A673 (cell line): ENCODE results near the gene CTSD.

Experiments used
- CTCF ChIP-seq: fragments of 300-800, 200-600 bp; sonication (generic); conservative IDR thresholded peaks from 2 replicates; pipeline ENCODE4 v1.5.1; 2017; ENCODE audit warnings: low read depth, mild to moderate bottlenecking, antibody characterized with exemption, low read length, moderate library complexity, mixed read lengths
- EZH2 ChIP-seq: fragments of 200-600 bp; sonication (generic); IDR thresholded peaks from 2 replicates; pipeline ENCODE4 v1.6.1; 2017; ENCODE audit warnings: borderline replicate concordance, low read depth, mild to moderate bottlenecking, mixed read lengths, antibody characterized with exemption, low read length; ENCODE audit not compliant: poor library complexity, severe bottlenecking

GRCh38 chr11:1717745-1718144 lies 46.0 kb downstream of the CTSD start:
- TF ChIP-seq CTCF = no peak
- TF ChIP-seq EZH2 = no peak
